K562 (cell line): ENCODE data around the gene CHST12. TPM values are rescaled to one million over a fixed set of nuclear protein-coding genes. Genes with fewer than 3 reads are reported as not detected.

Source experiments
- CBX3 ChIP-seq, 2 experiments: IDR thresholded peaks; 1 replicate in 1 of 2; 2 replicates in 1 of 2; pipeline ENCODE4 v1.6.1; 2012; ENCODE audit warnings: inconsistent platforms in 2 of 2, low read length in 2 of 2, borderline replicate concordance in 1 of 2, control low read depth in 1 of 2
- CXXC5 ChIP-seq: fragments of 250-450 bp; sonication (Bioruptor Pico); IDR thresholded peaks from 2 replicates; pipeline ENCODE4 v1.8.0; 2022; ENCODE audit warnings: inconsistent platforms, mild to moderate bottlenecking, moderate library complexity
- EGR1 ChIP-seq: fragments of 450-650 bp; conservative IDR thresholded peaks from 2 replicates; pipeline ENCODE4 v1.6.1; 2017; ENCODE audit warnings: mild to moderate bottlenecking
- NR4A1 ChIP-seq, 2 experiments: fragments of 250-450 bp in 1 of 2; fragments of 450-650 bp in 1 of 2; sonication (Bioruptor Pico) in 1 of 2; IDR thresholded peaks; 2 replicates each; pipeline versions ENCODE4 v1.4.0 to v1.6.1; 2016 to 2020; ENCODE audit warnings: mild to moderate bottlenecking in 2 of 2, missing compliant biosample characterization in 1 of 2, missing genetic modification characterization in 1 of 2, moderate library complexity in 1 of 2
- PATZ1 ChIP-seq: fragments of 250-450 bp; sonication (Bioruptor Pico); IDR thresholded peaks from 2 replicates; pipeline ENCODE4 v1.5.0; 2020; ENCODE audit warnings: mild to moderate bottlenecking, borderline replicate concordance
- POLR2B ChIP-seq: fragments of 450-650 bp; IDR thresholded peaks from 2 replicates; pipeline ENCODE4 v1.6.1; 2018; ENCODE audit warnings: low read depth; ENCODE audit not compliant: partially characterized antibody
- PTBP1 ChIP-seq: fragments of 200-400 bp; formaldehyde crosslinking; IDR thresholded peaks from 2 replicates; pipeline ENCODE4 v1.6.1; 2017; ENCODE audit warnings: low read depth, low read length
- SMARCA4 ChIP-seq: fragments of 450-650 bp; IDR thresholded peaks from 2 replicates; pipeline ENCODE4 v1.6.1; 2016
- TSHZ1 ChIP-seq: fragments of 250-450 bp; sonication (Bioruptor Pico); IDR thresholded peaks from 2 replicates; pipeline ENCODE4 v1.4.0; 2020; ENCODE audit warnings: mild to moderate bottlenecking, moderate library complexity
- ZBTB49 ChIP-seq: sonication (generic); formaldehyde crosslinking; IDR thresholded peaks from 2 replicates; pipeline ENCODE4 v1.8.0; 2022; ENCODE audit warnings: missing genetic modification reagents, mild to moderate bottlenecking, borderline replicate concordance
- ZNF224 ChIP-seq: sonication (generic); formaldehyde crosslinking; IDR thresholded peaks from 2 replicates; pipeline ENCODE4 v1.8.0; 2022; ENCODE audit warnings: mild to moderate bottlenecking, missing genetic modification reagents
- ZNF23 ChIP-seq: fragments of 250-450 bp; sonication (Bioruptor Pico); IDR thresholded peaks from 2 replicates; pipeline ENCODE4 v1.4.0; 2020; ENCODE audit warnings: mild to moderate bottlenecking
- ZNF589 ChIP-seq: fragments of 200-800 bp; sonication (Bioruptor generic); IDR thresholded peaks from 2 replicates; pipeline ENCODE4 v1.6.1; 2016; ENCODE audit warnings: low read depth, missing genetic modification characterization, missing compliant biosample characterization
- polyA plus RNA-seq, 8 experiments: library from polyadenylated mRNA; depleted of rRNA in 4 of 8; stranded (reverse) in 5 of 8; unstranded in 3 of 8; fragments of >200 nt; fragmentation: Nextera tagmentation in 2 of 8; fragmentation: Illumina TruSeq in 1 of 8; extraction: Ambion mirVana in 2 of 8; extraction: Trizol in 1 of 8; gene quantifications; 2 replicates each; pipeline versions ENCODE4 v1.2.1 to v1.2.3, GENCODE V29; 2011 to 2014; ENCODE audit warnings: inconsistent platforms in 1 of 8, missing spikeins in 1 of 8
- total RNA-seq, 7 experiments: library from RNA; depleted of rRNA in 6 of 7; stranded (reverse); fragments of >200 nt in 6 of 7; fragmentation: Illumina TruSeq in 2 of 7; extraction: Trizol in 2 of 7; gene quantifications; 2 replicates each; pipeline versions ENCODE4 v1.2.1 to v1.2.3, GENCODE V29; 2011 to 2021; ENCODE audit warnings: low replicate concordance in 1 of 7
- TF ChIP-seq, protein P1 (sequence below), 3 experiments: fragments of 200-800 bp in 1 of 3; sonication (Bioruptor generic) in 1 of 3; sonication (generic) in 1 of 3; formaldehyde crosslinking in 1 of 3; IDR thresholded peaks; 2 replicates each; pipeline versions ENCODE4 v1.6.1 to v1.8.0; 2016 to 2022; ENCODE audit warnings: mild to moderate bottlenecking in 2 of 3, missing compliant biosample characterization in 2 of 3, missing genetic modification characterization in 2 of 3, missing genetic modification reagents in 1 of 3
- TF ChIP-seq, protein P2 (sequence below): fragments of 250-450 bp; sonication (Bioruptor Pico); IDR thresholded peaks from 2 replicates; pipeline ENCODE4 v1.5.0; 2021; ENCODE audit warnings: mild to moderate bottlenecking, moderate library complexity

CHST12 gene
- total and polyA plus RNA-seq, 9 of the 15 experiments (the other 6 are each of a cell fraction or from before 2014, with no cell fraction given), result 0.18 to 19.8 (median 3.6) TPM

GRCh38 chr7:2353936-2354185 is 49.5 kb upstream of the CHST12 start (continued):
- TF ChIP-seq TSHZ1 (CRISPR knock-in tag) (no peak), CBX3 (IDR thresholded peaks at IDR 0.05; ENCODE audit: borderline replicate concordance in 1 of 2, low read length in 2 of 2) (peak in 1 of 2 experiments; percentile 95; a peak in 2 of 3 replicates), POLR2B (peak; percentile 78), ZBTB49 (CRISPR knock-in tag) (peak; percentile 94; the same call in 1 of the 2 replicates), ZNF224 (CRISPR knock-in tag) (peak; percentile 95), ZNF23 (CRISPR knock-in tag) (no peak), PTBP1 (no peak), CXXC5 (CRISPR knock-in tag) (peak; percentile 93), PATZ1 (CRISPR knock-in tag) (peak; percentile 68; the same call in 1 of the 2 replicates), NR4A1 (CRISPR knock-in tag; IDR thresholded peaks at IDR 0.05) (no peak), NR4A1 (tag; IDR thresholded peaks at IDR 0.05) (0 out of 2 replicates have a peak, but pooled peaks have one; percentile 68), SMARCA4 (no peak), ZNF589 (CRISPR knock-in tag) (peak; percentile 96), EGR1 (peak; percentile 98)
- TF ChIP-seq, protein P1, sequence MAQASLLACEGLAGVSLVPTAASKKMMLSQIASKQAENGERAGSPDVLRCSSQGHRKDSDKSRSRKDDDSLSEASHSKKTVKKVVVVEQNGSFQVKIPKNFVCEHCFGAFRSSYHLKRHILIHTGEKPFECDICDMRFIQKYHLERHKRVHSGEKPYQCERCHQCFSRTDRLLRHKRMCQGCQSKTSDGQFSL (CRISPR knock-in tag; IDR thresholded peaks at IDR 0.05), result peak; percentile 78; the same call in 1 of the 2 replicates
- TF ChIP-seq, protein P1 (tag; IDR thresholded peaks at IDR 0.05), result no peak
- TF ChIP-seq, protein P2, sequence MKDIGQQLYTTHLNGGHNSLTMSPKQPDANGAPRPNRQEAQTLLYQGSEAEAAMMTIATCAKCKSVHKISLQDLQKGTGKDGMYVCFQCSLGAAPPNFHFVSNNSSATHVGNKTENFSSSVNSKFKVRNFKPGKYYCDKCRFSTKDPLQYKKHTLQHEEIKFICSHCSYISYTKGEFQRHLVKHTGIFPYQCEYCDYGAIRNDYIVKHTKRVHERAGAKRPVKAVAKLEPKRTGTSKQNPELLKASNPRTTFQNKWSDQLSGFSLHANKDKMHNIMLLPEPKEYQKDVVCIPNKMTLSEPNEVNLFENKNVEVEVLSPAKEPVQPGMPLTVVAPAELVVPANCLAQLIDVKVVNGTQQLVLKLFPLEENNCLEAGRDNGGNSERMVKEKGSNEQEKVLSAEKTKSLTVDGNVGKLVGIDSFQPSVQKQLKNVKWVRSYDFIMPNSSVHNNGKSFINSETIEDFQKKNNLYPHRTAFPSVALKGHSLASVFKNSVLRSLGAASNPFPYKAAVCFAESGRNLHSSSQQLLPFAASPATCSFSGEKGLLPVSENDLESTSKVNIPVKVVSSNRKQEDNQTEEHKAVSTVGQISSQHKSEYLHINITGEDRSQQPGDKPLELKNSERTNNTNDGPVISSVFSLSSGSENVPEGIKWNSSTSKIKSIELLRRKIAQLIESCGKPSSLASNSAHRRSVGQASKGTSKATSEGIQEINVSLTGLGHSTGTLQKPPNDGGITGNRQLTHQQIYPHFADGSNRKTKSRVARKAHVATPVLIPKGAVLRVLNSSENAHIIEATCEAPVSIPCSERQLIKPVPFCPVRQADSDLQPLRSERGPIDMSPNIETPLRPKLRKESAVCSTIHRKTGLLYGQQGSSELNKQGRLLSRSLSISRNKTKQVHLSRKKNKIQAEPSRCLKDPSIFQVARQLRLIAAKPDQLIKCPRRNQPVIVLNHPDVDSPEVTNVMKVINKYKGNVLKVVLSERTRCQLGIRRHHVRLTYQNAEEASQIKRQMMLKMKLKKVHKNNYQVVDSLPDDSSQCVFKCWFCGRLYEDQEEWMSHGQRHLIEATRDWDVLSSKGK (CRISPR knock-in tag), result no peak
